Measurements from ENCODE around the gene HCLS1. TPM values are rescaled to one million over a fixed set of nuclear protein-coding genes. Genes with fewer than 3 reads are reported as not detected.

The HCLS1 gene
- total RNA-seq, 1 experiment from 2014 or later, result 0.45 TPM

DNA sequence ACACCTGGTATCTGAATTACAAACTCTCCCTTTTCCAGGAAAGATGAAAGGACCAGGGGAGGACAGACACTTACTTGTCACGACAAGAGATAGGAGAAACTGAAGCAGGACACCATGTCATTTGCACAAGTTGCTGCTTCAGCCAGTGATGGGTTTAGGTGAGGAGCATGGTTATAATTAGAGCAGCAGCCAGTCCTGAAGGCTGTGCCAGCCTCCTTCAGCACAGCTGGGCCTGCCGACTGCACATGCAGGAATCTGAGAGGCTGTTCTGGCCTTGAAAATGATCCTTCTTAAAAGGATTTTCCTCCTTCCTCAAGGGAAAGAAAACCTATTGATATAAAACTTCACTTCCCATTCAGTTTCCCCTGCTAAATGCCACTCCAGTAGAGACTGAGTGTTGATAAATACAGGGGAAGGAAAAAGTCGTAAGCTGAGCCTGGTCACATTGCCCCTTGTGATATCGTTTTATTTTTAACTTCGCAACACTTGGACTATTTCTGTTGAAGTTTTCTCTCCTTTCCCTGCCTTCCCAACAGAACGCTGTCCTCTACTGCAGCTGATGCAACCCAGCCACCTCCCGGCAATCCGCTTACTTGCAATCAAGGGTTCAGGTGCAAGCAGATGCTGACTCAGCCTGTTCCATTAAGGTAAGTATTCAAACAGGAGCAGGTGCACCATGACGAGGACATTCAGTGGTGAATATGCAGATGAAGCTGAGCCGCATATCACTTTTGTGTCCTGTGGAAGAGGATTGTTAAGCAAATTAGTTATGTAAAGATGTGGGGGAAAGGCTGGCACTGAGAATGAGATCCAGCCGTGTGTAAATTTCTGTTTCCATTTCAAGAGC is 67.6 kb downstream of the HCLS1 start, which contains the start of gene FBXO40:
FBXO40 (plus strand) TSS at position 524 of the 847 bp plus-strand sequence. CDS start 27,197 bp downstream, outside the sequence.
- Histone ChIP-seq H3K27me3 (replicated peaks; ENCODE audit: control insufficient read depth, insufficient read depth, low read length) (no peaks in the 10 kb centered on the region), H3K4me3 (ENCODE audit: low read depth, low read length) (no peak within 1 kb of the TSS), H3K36me3 (ENCODE audit: control insufficient read depth, insufficient read depth, low read length) (no peaks in the 10 kb centered on the region), H3K4me1 (no peaks in the 10 kb centered on the region), H3K9me3 (no peaks in the 10 kb centered on the region)
- POLR2A ChIA-PET, result no interaction called here
- Mint-ChIP-seq H3K27me3 (ENCODE audit: insufficient read depth, unreplicated experiment) (no peaks in the 10 kb centered on the region), H3K36me3 (ENCODE audit: insufficient read depth, unreplicated experiment) (no peaks in the 10 kb centered on the region), H3K4me3 (ENCODE audit: unreplicated experiment) (no peak within 1 kb of the TSS), H3K9me3 (ENCODE audit: unreplicated experiment) (no peaks in the 10 kb centered on the region), H3K27ac (ENCODE audit: unreplicated experiment) (no peak within 1 kb of the TSS), H3K4me1 (ENCODE audit: low read depth, unreplicated experiment) (no peaks in the 10 kb centered on the region)
- intact Hi-C loops (cut with micrococcal nuclease; ENCODE audit: unreplicated experiment), result no loop called here
- CTCF ChIA-PET, result no interaction called here
- no TSS peak for BruUV-seq (replicated peaks)
- DNase-seq, result no peak
- TF ChIP-seq CTCF (IDR thresholded peaks at IDR 0.05; ENCODE audit: insufficient read depth in 1 of 2, low read depth in 1 of 2, low read length in 1 of 2, severe bottlenecking in 1 of 2, unreplicated experiment in 1 of 2), result no peak

DNA sequence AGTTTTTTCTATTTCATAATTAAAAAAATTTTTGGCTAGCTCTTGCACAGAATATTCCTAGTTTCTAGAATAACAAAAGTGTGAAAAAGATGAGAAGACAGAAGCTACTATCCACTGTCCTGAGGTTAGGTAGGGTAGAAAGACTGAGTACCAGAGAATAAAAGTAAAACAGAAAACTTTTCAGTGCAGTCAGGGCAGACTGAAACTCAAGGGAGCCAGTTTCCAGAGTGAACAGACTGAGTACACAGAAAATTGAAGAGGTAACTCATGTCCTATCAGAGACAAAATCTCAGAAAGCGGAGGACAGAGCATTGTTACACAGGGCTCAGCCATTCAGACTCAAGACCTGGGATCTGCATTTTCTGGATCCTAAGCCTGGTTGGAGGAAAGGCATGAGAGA is 76.3 kb downstream of the HCLS1 start:
- Mint-ChIP-seq H3K27ac (ENCODE audit: unreplicated experiment) (no peak overlapping the region), H3K4me3 (ENCODE audit: unreplicated experiment) (no peak overlapping the region), H3K36me3 (ENCODE audit: insufficient read depth, unreplicated experiment) (no peaks in the 10 kb centered on the region), H3K4me1 (ENCODE audit: low read depth, unreplicated experiment) (no peaks in the 10 kb centered on the region), H3K27me3 (ENCODE audit: insufficient read depth, unreplicated experiment) (peaks cover 10% of the 10 kb centered on the region), H3K9me3 (ENCODE audit: unreplicated experiment) (no peaks in the 10 kb centered on the region)
- no peaks in the 10 kb centered on the region for H3K4me1 ChIP-seq
- DNase-seq, result no peak
- BruUV-seq (replicated peaks), result no TSS peak
- H3K9me3 ChIP-seq, result no peaks in the 10 kb centered on the region
- H3K4me3 ChIP-seq (ENCODE audit: low read depth, low read length), result no peak overlapping the region
- ChIA-PET CTCF (no interaction called here), POLR2A (no interaction called here)
- H3K27me3 ChIP-seq (replicated peaks; ENCODE audit: control insufficient read depth, insufficient read depth, low read length), result no peaks in the 10 kb centered on the region
- TF ChIP-seq CTCF (IDR thresholded peaks at IDR 0.05; ENCODE audit: insufficient read depth in 1 of 2, low read depth in 1 of 2, low read length in 1 of 2, severe bottlenecking in 1 of 2, unreplicated experiment in 1 of 2), result no peak
- no peaks in the 10 kb centered on the region for H3K36me3 ChIP-seq (ENCODE audit: control insufficient read depth, insufficient read depth, low read length)
- intact Hi-C loops (cut with micrococcal nuclease; ENCODE audit: unreplicated experiment), result no loop called here

- TF ChIP-seq CTCF (IDR thresholded peaks at IDR 0.05; ENCODE audit: insufficient read depth in 1 of 2, low read depth in 1 of 2, low read length in 1 of 2, severe bottlenecking in 1 of 2, unreplicated experiment in 1 of 2), result no peak
- Mint-ChIP-seq H3K27ac (ENCODE audit: unreplicated experiment) (no peak overlapping the region), H3K36me3 (ENCODE audit: insufficient read depth, unreplicated experiment) (no peaks in the 10 kb centered on the region), H3K4me3 (ENCODE audit: unreplicated experiment) (no peak overlapping the region), H3K27me3 (ENCODE audit: insufficient read depth, unreplicated experiment) (peaks cover 10% of the 10 kb centered on the region), H3K4me1 (ENCODE audit: low read depth, unreplicated experiment) (no peaks in the 10 kb centered on the region), H3K9me3 (ENCODE audit: unreplicated experiment) (no peaks in the 10 kb centered on the region)
- Histone ChIP-seq H3K9me3 (no peaks in the 10 kb centered on the region), H3K4me3 (ENCODE audit: low read depth, low read length) (no peak overlapping the region), H3K36me3 (ENCODE audit: control insufficient read depth, insufficient read depth, low read length) (no peaks in the 10 kb centered on the region), H3K27me3 (replicated peaks; ENCODE audit: control insufficient read depth, insufficient read depth, low read length) (no peaks in the 10 kb centered on the region), H3K4me1 (no peaks in the 10 kb centered on the region)
- intact Hi-C loops (cut with micrococcal nuclease; ENCODE audit: unreplicated experiment), result no loop called here
- no TSS peak for BruUV-seq (replicated peaks)
- no peak for DNase-seq
- POLR2A ChIA-PET, result no interaction called here
- CTCF ChIA-PET, result no interaction called here
Observed at GRCh38 chr3:121581691-121582090, 79.0 kb downstream of the HCLS1 start.

Other genes with a start within 250 kb of the HCLS1 start
- gene POLQ, start 114.9 kb downstream of the HCLS1 start, total RNA-seq (2022), result 15.4 and 17.2 TPM in 2 replicates
- gene ARGFX, start 93.0 kb downstream of the HCLS1 start, total RNA-seq (2022), result not detected in 2 replicates
- not detected in 2 replicates for gene FBXO40, start 67.5 kb downstream of the HCLS1 start, total RNA-seq (2022)
- gene GOLGB1, start 88.8 kb upstream of the HCLS1 start, total RNA-seq (2022), result 31.5 and 34.3 TPM in 2 replicates
- 36.1 and 36.4 TPM in 2 replicates for gene IQCB1, start 174.2 kb upstream of the HCLS1 start, total RNA-seq (2022)
- 4.5 and 4.6 TPM in 2 replicates for gene EAF2, start 174.3 kb upstream of the HCLS1 start, total RNA-seq (2022)
- 3.8 and 4.7 TPM in 2 replicates for gene SLC15A2, start 233.5 kb upstream of the HCLS1 start, total RNA-seq (2022)

Measured in Caco-2 (cell line).